ENCODE data around the gene KHNYN.
A peak's percentile ranks its signal among the peaks of the same experiment; 100 is the strongest.
"Not testable (repeated sequence)": the region's sequence is repeated elsewhere in the genome, so short reads cannot be mapped to it uniquely, and the experiment has no call there.

Gene KHNYN

GRCh38 chr14:24442240-24443052, 12.7 kb downstream of the KHNYN start, which contains the start of gene SDR39U1:
Gene SDR39U1 (minus strand): TSS chr14:24442776. CDS start chr14:24442769, 7 bp downstream.
- 0 out of 2 replicates have a peak, but pooled peaks cover 6% of the 10 kb centered on the region for H3F3A ChIP-seq (ENCODE audit: insufficient read depth)
- H3K79me2 ChIP-seq (ENCODE audit: insufficient read depth, low read length), result peaks cover 14% of the 10 kb centered on the region
- peak within 1 kb of the TSS; percentile 93 for H3K9ac ChIP-seq (ENCODE audit: low read length)
- H3K4me3 ChIP-seq (ENCODE audit: insufficient read depth, low read length, poor library complexity, severe bottlenecking), result peak within 1 kb of the TSS; percentile 90
- no peaks in the 10 kb centered on the region for H3K27me3 ChIP-seq (ENCODE audit: low read length)
- peak within 1 kb of the TSS; percentile 78 for H3K27ac ChIP-seq (ENCODE audit: low read depth, low read length)
- H4K20me1 ChIP-seq (ENCODE audit: low read depth, low read length), result no peaks in the 10 kb centered on the region
- TF ChIP-seq CTCF (IDR thresholded peaks at IDR 0.05; ENCODE audit: insufficient read depth, low read length, poor library complexity, severe bottlenecking), result no peak
- TF ChIP-seq EZH2phosphoT487 (conservative IDR thresholded peaks at IDR 0.05; ENCODE audit: low read length), result no peak
- peak within 1 kb of the TSS; percentile 94 for H3K4me2 ChIP-seq (ENCODE audit: low read depth, low read length, poor library complexity, severe bottlenecking)
- H3K36me3 ChIP-seq (ENCODE audit: low read length), result no peaks in the 10 kb centered on the region
- no peaks in the 10 kb centered on the region for H3K9me2 ChIP-seq (replicated peaks; ENCODE audit: insufficient read depth, low read length)
- no peaks in the 10 kb centered on the region for H3K9me3 ChIP-seq (ENCODE audit: insufficient read depth, low read length)
- peak within 1 kb of the TSS; percentile 79 for H2AFZ ChIP-seq (ENCODE audit: low read depth, low read length, severe bottlenecking)

GRCh38 chr14:24443053-24443665, 13.4 kb downstream of the KHNYN start:
- no peaks in the 10 kb centered on the region for H4K20me1 ChIP-seq (ENCODE audit: low read depth, low read length)

GRCh38 chr14:24450828-24451227, 21.1 kb downstream of the KHNYN start:
- not testable (repeated sequence) for H3K36me3 ChIP-seq (ENCODE audit: low read length); H3K4me3 ChIP-seq (ENCODE audit: insufficient read depth, low read length, poor library complexity, severe bottlenecking); H3K27ac ChIP-seq (ENCODE audit: low read depth, low read length); H3K4me2 ChIP-seq (ENCODE audit: low read depth, low read length, poor library complexity, severe bottlenecking); H3K27me3 ChIP-seq (ENCODE audit: low read length); H3F3A ChIP-seq (ENCODE audit: insufficient read depth); H2AFZ ChIP-seq (ENCODE audit: low read depth, low read length, severe bottlenecking); H3K9ac ChIP-seq (ENCODE audit: low read length); H3K9me2 ChIP-seq (replicated peaks; ENCODE audit: insufficient read depth, low read length); H4K20me1 ChIP-seq (ENCODE audit: low read depth, low read length); H3K9me3 ChIP-seq (ENCODE audit: insufficient read depth, low read length); H3K79me2 ChIP-seq (ENCODE audit: insufficient read depth, low read length)

More at GRCh38 chr14:24443053-24443665, 13.4 kb downstream of the KHNYN start:
- Histone ChIP-seq H3K27ac (ENCODE audit: low read depth, low read length) (peak overlapping the region; percentile 50), H3K79me2 (ENCODE audit: insufficient read depth, low read length) (peaks cover 14% of the 10 kb centered on the region), H3K4me2 (ENCODE audit: low read depth, low read length, poor library complexity, severe bottlenecking) (peak overlapping the region; percentile 86), H3K4me3 (ENCODE audit: insufficient read depth, low read length, poor library complexity, severe bottlenecking) (peak overlapping the region; percentile 88), H3K36me3 (ENCODE audit: low read length) (no peaks in the 10 kb centered on the region), H3K27me3 (ENCODE audit: low read length) (no peaks in the 10 kb centered on the region), H3K9me2 (replicated peaks; ENCODE audit: insufficient read depth, low read length) (no peaks in the 10 kb centered on the region), H2AFZ (ENCODE audit: low read depth, low read length, severe bottlenecking) (peak overlapping the region; percentile 62), H3F3A (ENCODE audit: insufficient read depth) (0 out of 2 replicates have a peak, but pooled peaks cover 6% of the 10 kb centered on the region), H3K9me3 (ENCODE audit: insufficient read depth, low read length) (no peaks in the 10 kb centered on the region), H3K9ac (ENCODE audit: low read length) (peak overlapping the region; percentile 93)
- no peak for TF ChIP-seq CTCF (IDR thresholded peaks at IDR 0.05; ENCODE audit: insufficient read depth, low read length, poor library complexity, severe bottlenecking)
- no peak for TF ChIP-seq EZH2phosphoT487 (conservative IDR thresholded peaks at IDR 0.05; ENCODE audit: low read length)

- no peaks in the 10 kb centered on the region for H3K79me2 ChIP-seq (ENCODE audit: insufficient read depth, low read length)
- H3K9me2 ChIP-seq (replicated peaks; ENCODE audit: insufficient read depth, low read length), result no peaks in the 10 kb centered on the region
- H3K9ac ChIP-seq (ENCODE audit: low read length), result no peak overlapping the region
- H3K4me2 ChIP-seq (ENCODE audit: low read depth, low read length, poor library complexity, severe bottlenecking), result no peak overlapping the region
- no peak overlapping the region for H3K4me3 ChIP-seq (ENCODE audit: insufficient read depth, low read length, poor library complexity, severe bottlenecking)
- H2AFZ ChIP-seq (ENCODE audit: low read depth, low read length, severe bottlenecking), result no peak overlapping the region
- no peaks in the 10 kb centered on the region for H3K9me3 ChIP-seq (ENCODE audit: insufficient read depth, low read length)
- no peaks in the 10 kb centered on the region for H3K27me3 ChIP-seq (ENCODE audit: low read length)
- H3K27ac ChIP-seq (ENCODE audit: low read depth, low read length), result no peak overlapping the region
- H3K36me3 ChIP-seq (ENCODE audit: low read length), result no peaks in the 10 kb centered on the region
- no peaks in the 10 kb centered on the region for H3F3A ChIP-seq (ENCODE audit: insufficient read depth)
- no peaks in the 10 kb centered on the region for H4K20me1 ChIP-seq (ENCODE audit: low read depth, low read length)
- TF ChIP-seq EZH2phosphoT487 (conservative IDR thresholded peaks at IDR 0.05; ENCODE audit: low read length) (no peak), CTCF (IDR thresholded peaks at IDR 0.05; ENCODE audit: insufficient read depth, low read length, poor library complexity, severe bottlenecking) (no peak)
Observed at GRCh38 chr14:24456980-24457379, 27.2 kb downstream of the KHNYN start.
